C4-2B (cell line): Measurements from ENCODE around the gene TCAIM.

Experiments
- CTCF ChIP-seq: fragments of 450-650 bp; conservative IDR thresholded peaks from 2 replicates; pipeline ENCODE4 v1.5.1; 2017; ENCODE audit warnings: mild to moderate bottlenecking
- ZFX ChIP-seq: fragments of 450-650 bp; IDR thresholded peaks from 2 replicates; pipeline ENCODE4 v1.6.1; 2017

GRCh38 chr3:44363591-44363990 is 25.0 kb downstream of the TCAIM start:
- no peak for TF ChIP-seq CTCF
- no peak for TF ChIP-seq ZFX
